Stimulated activated CD4-positive, alpha-beta T cell treated with anti-CD3 and anti-CD28 coated beads, Interleukin-4, amount 100 ng/mL, for 1 hour (primary cell): ENCODE results near the gene LMAN2.
"Not testable (repeated sequence)": the region's sequence is repeated elsewhere in the genome, so short reads cannot be mapped to it uniquely, and the experiment has no call there.

Experiments used
- DNase-seq: peaks from one replicate; pipeline ENCODE4 v3.0.0-alpha.2; 2020

The LMAN2 gene

GRCh38 chr5:177320879-177321278 lies 30.6 kb downstream of the LMAN2 start:
- DNase-seq: no peak

- no peak for DNase-seq
Observed at GRCh38 chr5:177319913-177320588, 31.4 kb downstream of the LMAN2 start.

GRCh38 chr5:177317959-177318377 lies 33.5 kb downstream of the LMAN2 start:
- peak; percentile 72 for DNase-seq

- no peak for DNase-seq
Observed at GRCh38 chr5:177316005-177316404, 35.5 kb downstream of the LMAN2 start.

- no peak for DNase-seq
Observed at GRCh38 chr5:177315411-177315810, 36.1 kb downstream of the LMAN2 start.

GRCh38 chr5:177314376-177315342 lies 36.8 kb downstream of the LMAN2 start:
- no peak for DNase-seq

- DNase-seq: no peak
Observed at GRCh38 chr5:177313561-177314259, 37.8 kb downstream of the LMAN2 start.

GRCh38 chr5:177312649-177313181 lies 38.8 kb downstream of the LMAN2 start:
- no peak for DNase-seq

- peak; percentile 97 for DNase-seq
Observed at GRCh38 chr5:177311723-177312648, 39.5 kb downstream of the LMAN2 start, which contains the start of gene MXD3. TSS of gene MXD3 (minus strand) at chr5:177311898. CDS start at chr5:177311830, 68 bp downstream.

GRCh38 chr5:177311392-177311722 lies 40.1 kb downstream of the LMAN2 start:
- no peak for DNase-seq

- DNase-seq: no peak
Observed at GRCh38 chr5:177310757-177311391, 40.6 kb downstream of the LMAN2 start.

GRCh38 chr5:177310332-177310731 lies 41.1 kb downstream of the LMAN2 start:
- DNase-seq: no peak

- peak; percentile 70 for DNase-seq
Observed at GRCh38 chr5:177309351-177310191, 41.9 kb downstream of the LMAN2 start.

- DNase-seq: no peak
Observed at GRCh38 chr5:177308740-177309139, 42.7 kb downstream of the LMAN2 start.

- no peak for DNase-seq
Observed at GRCh38 chr5:177307544-177308363, 43.7 kb downstream of the LMAN2 start.

- no peak for DNase-seq
Observed at GRCh38 chr5:177306674-177307543, 44.6 kb downstream of the LMAN2 start.

- DNase-seq: not testable (repeated sequence)
Observed at GRCh38 chr5:177306103-177306640, 45.3 kb downstream of the LMAN2 start.
